ENCODE results near the gene SYCP2L.

GRCh38 chr6:10993896-10994295 lies 107.0 kb downstream of the SYCP2L start:
- TF ChIP-seq POLR2AphosphoS5 (IDR thresholded peaks at IDR 0.05; ENCODE audit: low read depth, low read length) (no peak), POLR2A (IDR thresholded peaks at IDR 0.05; ENCODE audit: low read depth, low read length) (no peak)

All from GM12892 (cell line).